NB4 (cell line): ENCODE results near the gene MAPK8IP3.
"Not testable (repeated sequence)": the region's sequence is repeated elsewhere in the genome, so short reads cannot be mapped to it uniquely, and the experiment has no call there.

ENCODE experiments used
- DNase-seq: peaks from one replicate; pipeline ENCODE4 v3.0.0; 2010; ENCODE audit warnings: low read depth
- H3K4me3 ChIP-seq: one replicate; pipeline ENCODE4 v1.5.1; 2011; ENCODE audit warnings: mild to moderate bottlenecking, low read depth, low read length, moderate library complexity
- CTCF ChIP-seq: IDR thresholded peaks from one replicate; pipeline ENCODE4 v1.5.1; 2012; ENCODE audit warnings: low read depth, low read length
- MAX ChIP-seq: IDR thresholded peaks from 2 replicates; pipeline ENCODE4 v1.6.1; 2011; ENCODE audit warnings: low read depth, low read length
- MYC ChIP-seq: IDR thresholded peaks from 2 replicates; pipeline ENCODE4 v1.6.1; 2011; ENCODE audit warnings: low read depth, low read length
- POLR2A ChIP-seq: IDR thresholded peaks from 2 replicates; pipeline ENCODE4 v1.6.1; 2011; ENCODE audit warnings: mild to moderate bottlenecking; ENCODE audit not compliant: insufficient read length; ENCODE audit errors: extremely low read depth

Gene MAPK8IP3

GRCh38 chr16:1710811-1711507, 5.0 kb downstream of the MAPK8IP3 start:
- TF ChIP-seq POLR2A, result no peak
- TF ChIP-seq MAX, result no peak
- no peak for TF ChIP-seq CTCF
- TF ChIP-seq MYC, result no peak
- DNase-seq, result no peak
- H3K4me3 ChIP-seq, result no peak overlapping the region

- TF ChIP-seq MAX (no peak), POLR2A (no peak), MYC (no peak)
- H3K4me3 ChIP-seq, result no peak overlapping the region
- DNase-seq, result no peak
Observed at GRCh38 chr16:1712791-1713261, 6.8 kb downstream of the MAPK8IP3 start.

- TF ChIP-seq CTCF (no peak), MYC (no peak), POLR2A (no peak)
- DNase-seq, result no peak
- no peak overlapping the region for H3K4me3 ChIP-seq
Observed at GRCh38 chr16:1713331-1713730, 7.3 kb downstream of the MAPK8IP3 start.

GRCh38 chr16:1713933-1714332, 7.9 kb downstream of the MAPK8IP3 start:
- TF ChIP-seq POLR2A, result no peak
- no peak for TF ChIP-seq MAX
- TF ChIP-seq CTCF, result no peak
- TF ChIP-seq MYC, result no peak
- no peak for DNase-seq
- H3K4me3 ChIP-seq, result no peak overlapping the region

- DNase-seq, result no peak
- no peak for TF ChIP-seq MAX
- TF ChIP-seq CTCF, result no peak
- TF ChIP-seq MYC, result no peak
- TF ChIP-seq POLR2A, result no peak
- H3K4me3 ChIP-seq, result no peak overlapping the region
Observed at GRCh38 chr16:1715220-1715619, 9.2 kb downstream of the MAPK8IP3 start.

- DNase-seq, H3K4me3 ChIP-seq: not testable (repeated sequence)
Observed at GRCh38 chr16:1718236-1718635, 12.2 kb downstream of the MAPK8IP3 start.

GRCh38 chr16:1719559-1720229, 13.7 kb downstream of the MAPK8IP3 start:
- peak; percentile 34 for DNase-seq

More at GRCh38 chr16:1719559-1720229, 13.7 kb downstream of the MAPK8IP3 start:
- not testable (repeated sequence) for H3K4me3 ChIP-seq
